ENCODE results near the gene DMTF1. TPM values are rescaled to one million over a fixed set of nuclear protein-coding genes. Genes with fewer than 3 reads are reported as not detected.
"Not testable (repeated sequence)": the region's sequence is repeated elsewhere in the genome, so short reads cannot be mapped to it uniquely, and the experiment has no call there.

DMTF1 gene
- total RNA-seq, 1 donor from 2014 or later: 200 TPM

DNA sequence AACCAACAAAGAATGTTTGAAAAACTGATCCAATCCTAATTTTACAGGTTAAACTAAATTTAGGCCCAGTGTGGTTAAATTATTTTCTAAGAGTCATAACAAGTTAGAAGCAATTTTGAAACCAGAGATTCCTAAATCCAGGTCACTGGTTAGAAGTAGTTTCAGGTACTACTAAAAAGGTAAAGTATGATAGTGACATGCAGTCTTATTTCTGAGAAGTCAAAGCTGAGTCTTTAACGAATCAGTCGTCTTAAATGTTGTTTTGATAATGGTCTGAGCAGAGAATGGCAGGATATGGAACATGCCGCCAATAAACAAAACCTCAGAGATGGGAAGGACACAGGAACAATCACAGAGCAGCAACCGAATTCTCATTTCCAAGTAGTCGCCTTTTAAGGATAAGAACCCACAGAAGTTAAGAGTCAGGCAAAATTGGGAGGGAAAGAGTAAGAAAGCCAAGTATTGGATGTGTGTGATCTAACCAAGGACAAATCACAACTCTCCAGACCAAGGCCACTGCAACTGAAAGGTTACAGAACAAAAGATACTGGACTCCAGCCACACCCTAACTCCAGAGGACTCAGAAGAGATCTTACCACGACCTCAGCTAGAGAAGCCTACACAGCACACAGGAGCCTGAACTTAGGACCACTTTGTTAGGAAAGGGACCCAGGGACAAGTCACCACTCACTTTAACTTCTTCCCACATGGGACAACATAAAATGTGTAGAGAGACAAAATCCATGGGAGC, 47.6 kb downstream of the DMTF1 start:
- no peak for DNase-seq

DNA sequence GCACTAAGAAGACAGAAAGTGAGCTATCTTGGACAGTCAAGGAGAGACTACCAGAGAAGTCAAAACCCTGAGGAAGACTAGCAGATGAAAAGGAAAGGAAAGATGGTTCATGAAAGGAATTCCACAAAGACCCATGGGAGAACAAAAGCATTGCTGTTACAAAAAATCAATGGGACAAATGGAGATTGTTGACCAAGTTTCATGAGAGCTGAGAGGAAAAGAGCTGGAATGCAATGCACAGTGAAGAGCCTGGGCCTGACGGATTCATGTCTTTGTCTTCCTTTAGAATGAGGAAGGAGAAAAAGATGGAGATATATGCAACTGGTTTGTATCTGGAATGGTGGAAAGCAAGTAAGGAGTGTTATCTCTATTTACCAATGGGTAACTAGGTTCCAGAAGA, 50.0 kb downstream of the DMTF1 start:
- no peak for DNase-seq

DNA sequence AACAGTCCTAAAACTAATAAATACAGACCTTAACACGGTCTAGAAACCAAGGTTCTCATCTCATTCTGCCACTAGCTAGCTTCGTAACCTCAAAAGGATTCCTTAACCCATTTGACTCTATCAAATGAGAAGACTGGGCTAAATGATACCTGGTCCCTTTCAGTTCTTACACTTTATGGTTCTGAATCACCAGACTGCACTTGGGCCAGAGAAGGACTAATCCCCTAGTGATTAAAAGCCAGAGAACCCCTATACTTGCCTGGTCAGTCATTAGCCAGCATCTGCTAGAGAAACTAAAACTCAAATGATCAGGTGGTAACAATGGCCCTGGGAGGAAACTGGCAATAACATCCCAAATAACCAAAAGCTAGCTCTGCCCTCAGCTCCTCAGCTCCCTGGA, 50.5 kb downstream of the DMTF1 start:
- no peak for DNase-seq

DNA sequence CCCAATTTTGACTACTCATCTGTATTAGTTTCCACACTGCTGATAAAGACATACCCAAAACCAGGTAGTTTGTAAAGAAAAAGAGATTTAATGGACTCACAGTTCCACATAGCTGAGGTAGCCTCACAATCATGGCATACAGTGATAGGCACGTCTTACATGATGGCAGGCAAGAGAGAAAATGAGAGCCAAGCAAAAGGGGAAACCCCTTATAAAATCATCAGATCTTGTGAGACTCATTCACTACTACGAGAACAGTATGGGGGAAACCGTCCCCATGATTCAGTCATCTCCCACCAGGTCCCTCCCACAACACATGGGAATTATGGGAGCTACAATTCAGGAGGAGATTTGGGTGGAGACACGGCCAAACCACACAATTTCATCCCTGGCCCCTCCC, 51.7 kb downstream of the DMTF1 start:
- DNase-seq: not testable (repeated sequence)

- DNase-seq: no peak
Observed at GRCh38 chr7:87204933-87205332, 52.7 kb downstream of the DMTF1 start.

GRCh38 chr7:87205701-87206100, 53.4 kb downstream of the DMTF1 start:
- DNase-seq: not testable (repeated sequence)

DNA sequence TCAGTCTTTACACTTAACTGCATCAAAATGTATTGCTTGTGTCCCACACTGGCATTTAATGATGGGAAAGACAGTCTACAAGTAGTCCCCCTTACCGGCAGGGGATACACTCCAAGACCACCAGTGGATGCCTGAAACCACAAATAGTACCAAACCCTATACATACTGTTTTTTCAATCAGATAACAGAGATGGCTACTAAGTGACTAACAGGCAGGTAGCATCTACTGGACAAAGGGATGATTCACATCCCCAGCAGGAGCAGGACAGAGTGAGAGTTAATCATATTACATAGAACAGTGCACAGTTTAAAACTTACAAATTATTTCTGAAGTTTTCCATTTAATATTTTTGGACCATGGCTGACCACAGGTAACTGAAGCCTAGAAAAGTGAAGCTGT, 54.1 kb downstream of the DMTF1 start:
- no peak for DNase-seq

GRCh38 chr7:87209295-87209924, 57.2 kb downstream of the DMTF1 start:
- no peak for DNase-seq

GRCh38 chr7:87210506-87210905, 58.3 kb downstream of the DMTF1 start:
- DNase-seq: no peak

GRCh38 chr7:87212498-87212897, 60.2 kb downstream of the DMTF1 start:
- no peak for DNase-seq

DNA sequence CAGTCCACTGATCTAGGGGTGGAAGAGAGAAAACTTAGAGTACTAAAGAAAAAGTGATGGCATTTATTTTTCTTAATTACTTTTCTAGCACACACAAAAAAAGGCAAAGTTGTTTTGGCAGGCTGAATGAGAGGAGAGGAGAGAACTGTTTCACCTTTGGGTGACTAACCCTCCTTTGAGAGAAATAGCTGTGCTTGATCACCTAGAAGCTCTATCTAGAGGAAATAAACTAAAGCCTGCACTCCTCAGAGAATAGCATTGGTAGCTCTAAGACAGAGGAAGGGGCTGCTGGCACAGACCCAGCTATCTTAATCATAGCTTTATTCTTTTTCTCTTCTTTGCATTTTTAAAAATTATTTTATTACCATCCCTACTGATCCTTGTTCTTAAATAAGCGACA, 61.0 kb downstream of the DMTF1 start:
- no peak for DNase-seq

DNA sequence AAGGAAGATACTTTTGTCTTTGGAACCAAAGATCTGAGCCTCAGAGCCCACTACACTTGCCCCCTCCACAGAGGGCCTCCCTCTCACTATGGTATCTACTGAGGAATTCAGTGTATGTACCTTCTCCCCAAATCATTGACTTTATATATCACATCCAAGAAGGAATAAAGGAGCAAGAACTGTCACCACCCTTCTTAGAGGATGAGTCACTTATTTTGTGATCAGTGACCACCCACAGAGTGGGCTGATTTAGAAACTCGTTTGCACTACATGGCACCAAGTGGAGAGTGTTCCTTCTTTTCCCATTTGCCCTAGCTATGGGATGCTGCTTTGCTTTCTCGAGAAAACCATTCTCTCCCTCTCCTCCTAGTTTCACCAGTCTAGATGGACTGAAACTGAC, 61.6 kb downstream of the DMTF1 start:
- no peak for DNase-seq

GRCh38 chr7:87215046-87215445, 62.8 kb downstream of the DMTF1 start:
- DNase-seq: no peak

GRCh38 chr7:87216701-87217508, 64.7 kb downstream of the DMTF1 start:
- no peak for DNase-seq

GRCh38 chr7:87217983-87218653, 65.9 kb downstream of the DMTF1 start:
- DNase-seq: no peak

GRCh38 chr7:87218796-87219544, 66.7 kb downstream of the DMTF1 start:
- peak; percentile 32 for DNase-seq

- peak; percentile 46 for DNase-seq
Observed at GRCh38 chr7:87219545-87220025, 67.3 kb downstream of the DMTF1 start, which contains the start of gene TMEM243. Gene TMEM243, minus strand, starts transcription at chr7:87219732. Its CDS starts 229 bp downstream, at chr7:87219503.

- peak; percentile 77 for DNase-seq
Observed at GRCh38 chr7:87220026-87220733, 67.9 kb downstream of the DMTF1 start.

- DNase-seq: peak; percentile 22
Observed at GRCh38 chr7:87220734-87221215, 68.5 kb downstream of the DMTF1 start.

- DNase-seq: no peak
Observed at GRCh38 chr7:87223666-87224065, 71.4 kb downstream of the DMTF1 start.

GRCh38 chr7:87225696-87226095, 73.4 kb downstream of the DMTF1 start:
- no peak for DNase-seq

Measured in occipital lobe (tissue), 2 donors.